T-helper 2 cell treated with Interferon-gamma antibody and Interleukin-4, amounts not matched to agents 100 ng/mL and 5 ng/mL, for 36 hours (primary cell): ENCODE results near the gene LRRC10B. TPM values are rescaled to one million over a fixed set of nuclear protein-coding genes. Genes with fewer than 3 reads are reported as not detected.
"Not testable (repeated sequence)": the region's sequence is repeated elsewhere in the genome, so short reads cannot be mapped to it uniquely, and the experiment has no call there.

ENCODE experiments used
- intact Hi-C: fragments of 100-400 bp; cut with micrococcal nuclease; formaldehyde crosslinking; loops from one replicate; pipeline ENCODE4 v1.15.1; 2023
- total RNA-seq: library from RNA; stranded (reverse); gene quantifications from 2 replicates; pipeline ENCODE4 v1.2.3, GENCODE V29; 2022

Gene LRRC10B
- 0.07 and 0.18 TPM in 2 replicates for total RNA-seq

GRCh38 chr11:61507962-61508861 lies at the start of gene LRRC10B:
Gene LRRC10B, plus strand, starts transcription at chr11:61508749. Its CDS starts 250 bp downstream, at chr11:61508999.
- intact Hi-C loops, result loop anchor here (2.0 kb wide), 1 partner anchor 73 kb away; the partner anchor contains the start of gene SYT7

DNA sequence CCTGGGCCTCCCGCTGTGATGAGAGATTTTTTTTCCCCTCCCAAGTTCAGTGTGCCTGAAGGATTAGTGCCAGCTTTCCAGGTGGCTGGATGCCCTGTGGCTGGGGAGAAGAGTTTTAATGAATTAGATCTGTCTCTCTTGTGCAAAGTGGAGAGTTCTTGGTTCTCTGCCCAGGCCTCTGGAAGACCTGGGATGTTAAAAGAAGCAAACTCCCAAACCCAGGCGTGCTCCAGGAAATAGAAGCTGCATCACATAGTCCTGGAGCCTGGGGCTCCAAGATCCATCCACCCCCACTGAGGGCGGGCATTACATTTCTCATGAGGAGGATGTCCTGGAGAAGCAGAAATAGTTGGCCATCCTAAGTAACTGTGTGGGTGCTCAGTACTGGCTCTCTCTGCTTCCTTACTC lies 48.1 kb upstream of the LRRC10B start:
- intact Hi-C loops, result no loop called here

DNA sequence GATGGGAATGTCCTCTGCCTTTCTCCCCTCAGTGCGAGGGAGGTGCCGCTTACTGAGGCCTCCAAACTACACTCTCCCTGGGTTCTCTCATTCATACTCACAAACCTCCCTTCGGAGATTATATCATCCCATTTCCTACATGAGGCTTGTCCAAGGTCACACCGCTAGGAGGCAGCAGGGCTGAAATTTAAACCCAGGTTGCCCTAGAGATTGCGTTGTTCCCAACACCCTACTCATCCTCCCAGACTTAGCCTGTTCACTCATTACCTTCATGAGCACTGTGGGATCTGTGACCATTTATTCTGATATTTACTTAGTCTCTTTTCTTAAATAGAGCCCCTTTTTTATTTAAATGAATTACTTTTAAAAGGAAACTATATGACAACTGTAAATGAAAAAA lies 47.6 kb upstream of the LRRC10B start:
- intact Hi-C loops, result no loop called here

DNA sequence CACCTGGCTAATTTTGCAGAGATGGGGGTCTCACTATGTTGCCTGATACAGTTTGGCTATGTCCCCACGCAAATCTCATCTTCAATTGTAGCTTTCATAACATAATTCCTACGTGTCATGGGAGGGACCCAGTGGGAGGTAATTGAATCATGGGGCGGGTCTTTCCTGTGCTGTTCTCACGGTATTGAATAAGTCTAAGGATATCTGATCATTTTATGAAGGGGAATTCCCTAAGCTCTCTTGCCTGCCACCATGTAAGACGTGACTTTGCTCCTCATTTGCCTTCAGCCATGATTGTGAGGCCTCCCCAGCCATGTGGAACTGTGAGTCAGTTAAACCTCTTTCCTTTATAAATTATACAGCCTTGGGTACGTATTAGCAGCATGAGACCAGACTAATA lies 40.9 kb upstream of the LRRC10B start:
- intact Hi-C loops, result not testable (repeated sequence)

DNA sequence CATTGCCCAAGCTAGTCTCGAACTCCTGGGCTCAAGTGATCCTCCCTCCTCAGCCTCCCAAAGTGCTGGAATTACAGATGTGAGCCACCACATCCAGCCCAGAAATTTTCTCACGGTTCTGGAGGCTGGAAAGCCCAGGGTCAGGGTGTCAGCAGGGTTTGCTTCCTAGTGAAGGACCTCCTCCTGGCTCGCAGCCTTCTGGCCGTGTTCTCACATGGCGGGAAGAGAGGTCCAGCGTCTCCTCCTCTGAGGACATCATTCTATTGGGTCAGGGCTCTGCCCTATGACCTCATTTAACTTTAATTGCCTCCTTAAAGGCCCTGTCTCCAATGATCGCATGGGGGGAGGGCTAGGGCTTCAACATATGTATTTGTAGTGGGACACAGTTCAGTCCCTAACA lies 40.5 kb upstream of the LRRC10B start:
- intact Hi-C loops, result no loop called here

GRCh38 chr11:61472282-61472681 lies 36.3 kb upstream of the LRRC10B start:
- intact Hi-C loops, result no loop called here

DNA sequence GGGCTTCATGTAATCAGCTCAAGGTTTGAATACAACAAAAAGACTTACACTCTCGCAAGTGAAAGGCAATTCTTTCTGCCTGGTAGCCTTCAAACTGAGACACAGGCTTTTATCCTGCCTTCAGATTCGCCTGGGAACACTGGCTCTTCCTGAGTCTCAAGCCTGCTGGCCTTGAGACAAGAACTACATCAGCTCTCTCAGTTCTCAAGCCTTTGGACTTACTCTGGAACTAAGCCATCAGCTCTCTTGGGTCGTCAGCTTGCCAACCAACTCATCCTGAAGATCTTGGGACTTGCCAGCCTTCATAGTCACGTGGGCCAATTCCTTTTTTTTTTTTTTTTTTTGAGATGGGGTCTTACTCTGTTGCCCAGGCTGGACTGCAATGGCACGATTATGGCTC lies 35.7 kb upstream of the LRRC10B start:
- intact Hi-C loops, result no loop called here

GRCh38 chr11:61473370-61474012 lies 35.1 kb upstream of the LRRC10B start:
- intact Hi-C loops, result no loop called here

GRCh38 chr11:61474013-61474643 lies 34.4 kb upstream of the LRRC10B start:
- intact Hi-C loops, result no loop called here

DNA sequence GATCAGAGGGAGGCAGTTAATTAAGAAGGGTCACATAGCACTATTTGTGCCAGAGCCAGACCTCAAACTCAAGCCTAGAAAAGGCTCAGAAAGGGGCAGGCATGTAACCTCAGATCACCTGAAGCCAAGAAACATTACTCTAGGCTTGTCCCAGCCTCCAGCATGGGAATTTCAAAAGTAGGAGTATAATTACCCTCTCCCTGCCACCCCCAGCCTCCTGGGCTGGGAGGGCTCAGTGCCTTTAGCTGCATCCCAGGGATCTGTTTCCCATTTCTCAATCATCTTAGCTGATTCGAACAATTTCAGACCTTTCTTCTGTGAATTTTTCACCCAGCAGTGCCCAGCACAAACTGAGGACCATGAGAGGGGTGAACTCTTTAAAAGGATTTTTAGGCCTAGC lies 33.1 kb upstream of the LRRC10B start:
- intact Hi-C loops, result loop anchor here (5.0 kb wide), 1 partner anchor 162 kb away; no protein-coding TSS in a partner anchor

GRCh38 chr11:61476371-61476770 lies 32.2 kb upstream of the LRRC10B start:
- intact Hi-C loops, result loop anchor here (5.0 kb wide), 1 partner anchor 161 kb away; no protein-coding TSS in a partner anchor

GRCh38 chr11:61477126-61477525 lies 31.4 kb upstream of the LRRC10B start:
- intact Hi-C loops, result loop anchor here (1.0 to 5.0 kb wide), 2 partner anchors 40 to 160 kb away; no protein-coding TSS in a partner anchor

- intact Hi-C loops, result loop anchor here (1.0 to 5.0 kb wide), 2 partner anchors 40 to 160 kb away; no protein-coding TSS in a partner anchor
These were observed 30.8 kb upstream of the LRRC10B start for GRCh38 chr11:61477727-61478148.

DNA sequence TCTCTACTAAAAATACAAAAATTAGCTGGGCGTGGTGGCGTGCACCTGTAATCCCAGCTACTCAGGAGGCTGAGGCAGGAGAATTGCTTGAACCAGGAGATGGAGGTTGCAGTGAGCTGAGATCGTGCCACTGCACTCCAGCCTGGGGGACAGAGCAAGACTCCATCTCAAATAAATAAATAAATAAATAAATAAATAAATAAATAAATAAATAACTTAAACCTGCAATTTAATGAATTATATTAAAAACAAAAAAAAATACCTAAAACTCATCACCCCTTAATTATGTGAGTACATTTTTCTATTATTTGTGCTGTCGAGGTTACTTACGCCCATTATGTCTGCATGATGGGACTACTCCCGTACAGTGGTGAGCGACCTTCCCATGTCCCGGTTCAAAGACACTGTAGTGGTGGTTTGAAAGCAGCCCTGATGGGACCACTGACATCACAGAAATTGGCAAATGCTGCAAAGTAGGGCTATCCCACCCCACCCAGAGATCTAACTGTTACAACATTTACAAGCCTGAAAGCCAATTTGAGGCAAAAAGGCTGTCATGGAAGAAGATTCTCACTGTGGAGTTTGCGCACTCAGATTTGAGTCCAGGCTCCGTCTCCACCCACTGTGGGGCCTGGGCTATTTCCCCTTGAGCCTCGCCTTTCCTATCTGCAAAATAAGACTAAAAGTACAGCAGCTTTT lies 29.0 kb upstream of the LRRC10B start:
- intact Hi-C loops, result loop anchor here (5.0 kb wide), 1 partner anchor 158 kb away; no protein-coding TSS in a partner anchor

GRCh38 chr11:61480261-61480993 lies 28.1 kb upstream of the LRRC10B start:
- intact Hi-C loops, result no loop called here

GRCh38 chr11:61480994-61481335 lies 27.6 kb upstream of the LRRC10B start:
- intact Hi-C loops, result no loop called here

DNA sequence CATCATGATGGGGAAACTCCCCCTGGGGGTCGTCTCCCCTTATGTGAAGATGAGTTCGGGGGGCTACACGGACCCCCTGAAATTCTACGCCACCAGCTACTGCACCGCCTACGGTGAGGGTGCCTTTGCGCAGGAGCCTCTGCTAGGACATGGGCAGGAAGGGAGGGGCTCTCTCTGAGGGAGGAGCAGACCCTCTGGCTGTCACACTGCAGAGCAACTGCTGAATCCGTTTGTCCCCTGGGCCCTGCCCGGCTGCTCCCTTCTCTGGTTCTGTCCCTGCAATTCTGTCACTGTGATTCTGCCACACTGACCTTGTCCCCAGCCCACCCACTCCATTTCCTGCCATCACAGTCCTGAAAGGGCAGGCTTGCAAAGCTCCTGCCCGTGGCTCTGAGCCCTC lies 26.7 kb upstream of the LRRC10B start:
- intact Hi-C loops, result no loop called here

DNA sequence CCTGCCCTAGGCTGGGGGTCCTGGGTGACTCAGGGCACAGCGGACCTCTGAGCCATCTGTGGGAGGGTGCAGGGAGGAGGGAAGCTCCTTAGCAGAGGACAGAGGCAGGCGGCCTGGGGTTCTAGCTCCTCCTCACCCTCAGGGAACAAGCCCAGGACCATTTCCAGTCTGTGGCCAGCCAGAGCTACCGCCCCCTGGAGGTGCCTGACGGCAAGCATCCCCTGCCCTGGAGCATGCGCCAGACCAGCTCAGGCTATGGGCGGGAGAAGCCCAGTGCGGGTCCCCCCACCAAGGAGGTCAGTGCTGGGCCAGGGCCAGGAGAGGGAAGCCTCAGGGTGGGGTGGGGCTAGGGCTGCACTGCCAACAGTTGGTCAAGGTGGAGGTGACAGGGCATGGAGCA lies 26.0 kb upstream of the LRRC10B start:
- intact Hi-C loops, result no loop called here

DNA sequence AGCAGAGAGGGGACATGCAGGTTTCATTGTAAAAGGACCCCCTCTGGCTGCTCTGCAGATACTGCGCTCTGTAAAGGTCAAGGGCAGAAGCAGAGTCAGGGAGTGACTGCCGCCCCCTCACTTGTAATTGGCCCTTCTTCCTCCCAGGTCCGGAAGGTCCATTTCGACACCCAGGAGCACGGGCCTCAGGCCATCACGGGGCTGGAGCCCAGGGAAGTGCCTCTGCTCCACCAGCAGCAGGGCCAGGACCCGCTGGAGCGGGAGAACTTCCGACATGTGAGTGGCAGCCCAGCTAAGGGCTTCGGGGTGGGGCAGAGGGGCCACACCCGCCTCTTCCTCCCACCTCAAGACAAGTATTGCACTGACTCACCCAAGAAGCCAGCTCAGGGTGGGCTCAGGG lies 24.0 kb upstream of the LRRC10B start:
- intact Hi-C loops, result no loop called here

DNA sequence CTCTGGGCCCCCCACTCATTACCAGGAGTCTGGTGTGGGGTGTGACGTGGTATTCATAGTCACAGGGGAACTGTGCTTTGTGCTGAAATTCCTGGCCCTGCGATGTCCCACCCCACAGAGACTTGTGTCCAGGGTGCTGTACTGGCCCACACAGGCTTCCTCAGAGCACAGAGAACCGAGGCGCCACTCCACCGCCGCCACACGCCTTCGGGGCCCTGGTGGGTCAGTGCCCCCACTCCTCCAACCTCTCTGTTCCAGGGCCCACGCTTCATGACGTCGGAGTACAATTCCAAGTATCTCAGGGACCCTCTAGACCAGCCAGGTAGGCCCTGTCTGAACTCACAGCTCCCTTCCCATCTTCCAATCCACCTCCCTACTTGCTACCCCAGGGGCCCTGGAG lies 23.5 kb upstream of the LRRC10B start:
- intact Hi-C loops, result no loop called here
